Body of pancreas (tissue), 4 donors: ENCODE data around the gene TRPV6.

Experiments
- POLR2A ChIP-seq, 3 donors: fragments of 450-650 bp; IDR thresholded peaks; one replicate each; pipeline ENCODE4 v1.6.1; 2016; ENCODE audit warnings: antibody characterized with exemption in 3 of 3, mild to moderate bottlenecking in 2 of 3
- TF ChIP-seq, protein P1 (sequence below), 7 experiments: fragments of 450-650 bp in 4 of 7; fragments of 200-600 bp in 3 of 7; sonication (generic) in 3 of 7; IDR thresholded peaks; one replicate each; pipeline ENCODE4 v1.5.1; 2016 to 2019; ENCODE audit warnings: antibody characterized with exemption in 7 of 7

DNA sequence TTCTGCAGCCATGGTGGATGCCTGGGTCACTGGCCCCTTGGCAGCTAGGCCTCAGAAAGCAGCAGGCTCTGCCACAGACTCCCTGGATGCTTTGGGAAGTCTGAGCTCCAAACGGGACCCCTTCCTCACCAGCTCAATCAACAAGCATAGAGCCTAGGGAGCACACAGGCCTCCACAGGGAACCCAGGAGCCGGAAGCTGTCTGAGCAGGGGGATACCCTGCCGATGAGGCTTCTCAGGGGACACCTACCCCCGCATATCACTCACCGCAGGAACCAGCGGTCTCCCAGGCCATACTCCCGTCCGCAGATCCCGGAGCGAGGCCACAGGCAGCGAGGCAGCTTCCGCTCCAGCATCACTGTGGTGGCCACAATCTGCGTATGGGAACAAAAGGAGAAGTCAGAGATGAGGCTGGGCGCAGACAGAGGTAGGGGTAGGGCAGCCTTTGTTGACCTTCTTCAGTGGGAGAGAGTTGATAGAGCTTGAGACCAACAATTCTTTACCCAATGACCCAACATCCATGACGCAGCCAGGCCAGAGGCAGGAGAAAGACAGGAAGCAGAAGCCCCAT lies 13.4 kb downstream of the TRPV6 start:
- TF ChIP-seq, protein P1, sequence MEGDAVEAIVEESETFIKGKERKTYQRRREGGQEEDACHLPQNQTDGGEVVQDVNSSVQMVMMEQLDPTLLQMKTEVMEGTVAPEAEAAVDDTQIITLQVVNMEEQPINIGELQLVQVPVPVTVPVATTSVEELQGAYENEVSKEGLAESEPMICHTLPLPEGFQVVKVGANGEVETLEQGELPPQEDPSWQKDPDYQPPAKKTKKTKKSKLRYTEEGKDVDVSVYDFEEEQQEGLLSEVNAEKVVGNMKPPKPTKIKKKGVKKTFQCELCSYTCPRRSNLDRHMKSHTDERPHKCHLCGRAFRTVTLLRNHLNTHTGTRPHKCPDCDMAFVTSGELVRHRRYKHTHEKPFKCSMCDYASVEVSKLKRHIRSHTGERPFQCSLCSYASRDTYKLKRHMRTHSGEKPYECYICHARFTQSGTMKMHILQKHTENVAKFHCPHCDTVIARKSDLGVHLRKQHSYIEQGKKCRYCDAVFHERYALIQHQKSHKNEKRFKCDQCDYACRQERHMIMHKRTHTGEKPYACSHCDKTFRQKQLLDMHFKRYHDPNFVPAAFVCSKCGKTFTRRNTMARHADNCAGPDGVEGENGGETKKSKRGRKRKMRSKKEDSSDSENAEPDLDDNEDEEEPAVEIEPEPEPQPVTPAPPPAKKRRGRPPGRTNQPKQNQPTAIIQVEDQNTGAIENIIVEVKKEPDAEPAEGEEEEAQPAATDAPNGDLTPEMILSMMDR (IDR thresholded peaks at IDR 0.05), result no peak
- no peak for TF ChIP-seq POLR2A (IDR thresholded peaks at IDR 0.05)
